ENCODE data around the gene UVSSA. TPM values are rescaled to one million over a fixed set of nuclear protein-coding genes. Genes with fewer than 3 reads are reported as not detected.

UVSSA gene
- total and polyA plus RNA-seq, 9 donors, result 3.8 to 24.7 (median 15.6) TPM

- TF ChIP-seq, protein P1, sequence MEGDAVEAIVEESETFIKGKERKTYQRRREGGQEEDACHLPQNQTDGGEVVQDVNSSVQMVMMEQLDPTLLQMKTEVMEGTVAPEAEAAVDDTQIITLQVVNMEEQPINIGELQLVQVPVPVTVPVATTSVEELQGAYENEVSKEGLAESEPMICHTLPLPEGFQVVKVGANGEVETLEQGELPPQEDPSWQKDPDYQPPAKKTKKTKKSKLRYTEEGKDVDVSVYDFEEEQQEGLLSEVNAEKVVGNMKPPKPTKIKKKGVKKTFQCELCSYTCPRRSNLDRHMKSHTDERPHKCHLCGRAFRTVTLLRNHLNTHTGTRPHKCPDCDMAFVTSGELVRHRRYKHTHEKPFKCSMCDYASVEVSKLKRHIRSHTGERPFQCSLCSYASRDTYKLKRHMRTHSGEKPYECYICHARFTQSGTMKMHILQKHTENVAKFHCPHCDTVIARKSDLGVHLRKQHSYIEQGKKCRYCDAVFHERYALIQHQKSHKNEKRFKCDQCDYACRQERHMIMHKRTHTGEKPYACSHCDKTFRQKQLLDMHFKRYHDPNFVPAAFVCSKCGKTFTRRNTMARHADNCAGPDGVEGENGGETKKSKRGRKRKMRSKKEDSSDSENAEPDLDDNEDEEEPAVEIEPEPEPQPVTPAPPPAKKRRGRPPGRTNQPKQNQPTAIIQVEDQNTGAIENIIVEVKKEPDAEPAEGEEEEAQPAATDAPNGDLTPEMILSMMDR (IDR thresholded peaks at IDR 0.05), result peak; percentile 90 to 93 (median 92)
- no peak for TF ChIP-seq POLR2A (IDR thresholded peaks at IDR 0.05)
- no peaks in the 10 kb centered on the region for H3K27me3 ChIP-seq
- intact Hi-C loops (cut with DNase I), result loop anchor here (2.0 to 10.0 kb wide), 6 partner anchors 185 to 345 kb away; no protein-coding TSS in a partner anchor
- no peaks in the 10 kb centered on the region for H3K36me3 ChIP-seq
- H3K27ac ChIP-seq, result no peak overlapping the region
- WGBS, 3 donors, result 28 to 37% (median 30%) methylated on average over 23 to 24 of the region's 24 CpGs
- DNase-seq, result peak; percentile 80 to 91 (median 88)
- no peaks in the 10 kb centered on the region for H3K9me3 ChIP-seq
- H3K4me3 ChIP-seq, result no peak overlapping the region
- no peaks in the 10 kb centered on the region for H3K4me1 ChIP-seq (ENCODE audit: insufficient read depth)
Observed at GRCh38 chr4:1351854-1352566, 5.0 kb downstream of the UVSSA start.

- intact Hi-C loops (cut with DNase I), result loop anchor here (2.0 to 10.0 kb wide), 6 partner anchors 185 to 345 kb away; no protein-coding TSS in a partner anchor
- H3K27ac ChIP-seq, result no peak overlapping the region
- no peaks in the 10 kb centered on the region for H3K9me3 ChIP-seq
- no peak for DNase-seq
- no peaks in the 10 kb centered on the region for H3K27me3 ChIP-seq
- H3K4me3 ChIP-seq, result no peak overlapping the region
- 85 to 90% (median 89%) methylated on average over 12 of the region's 12 CpGs for WGBS, 3 donors
- H3K36me3 ChIP-seq, result no peaks in the 10 kb centered on the region
- H3K4me1 ChIP-seq (ENCODE audit: insufficient read depth), result no peaks in the 10 kb centered on the region
- TF ChIP-seq, protein P1 (IDR thresholded peaks at IDR 0.05), result no peak
- TF ChIP-seq POLR2A (IDR thresholded peaks at IDR 0.05) (no peak), EP300 (IDR thresholded peaks at IDR 0.05) (no peak)
Observed at GRCh38 chr4:1352567-1352900, 5.5 kb downstream of the UVSSA start.

DNA sequence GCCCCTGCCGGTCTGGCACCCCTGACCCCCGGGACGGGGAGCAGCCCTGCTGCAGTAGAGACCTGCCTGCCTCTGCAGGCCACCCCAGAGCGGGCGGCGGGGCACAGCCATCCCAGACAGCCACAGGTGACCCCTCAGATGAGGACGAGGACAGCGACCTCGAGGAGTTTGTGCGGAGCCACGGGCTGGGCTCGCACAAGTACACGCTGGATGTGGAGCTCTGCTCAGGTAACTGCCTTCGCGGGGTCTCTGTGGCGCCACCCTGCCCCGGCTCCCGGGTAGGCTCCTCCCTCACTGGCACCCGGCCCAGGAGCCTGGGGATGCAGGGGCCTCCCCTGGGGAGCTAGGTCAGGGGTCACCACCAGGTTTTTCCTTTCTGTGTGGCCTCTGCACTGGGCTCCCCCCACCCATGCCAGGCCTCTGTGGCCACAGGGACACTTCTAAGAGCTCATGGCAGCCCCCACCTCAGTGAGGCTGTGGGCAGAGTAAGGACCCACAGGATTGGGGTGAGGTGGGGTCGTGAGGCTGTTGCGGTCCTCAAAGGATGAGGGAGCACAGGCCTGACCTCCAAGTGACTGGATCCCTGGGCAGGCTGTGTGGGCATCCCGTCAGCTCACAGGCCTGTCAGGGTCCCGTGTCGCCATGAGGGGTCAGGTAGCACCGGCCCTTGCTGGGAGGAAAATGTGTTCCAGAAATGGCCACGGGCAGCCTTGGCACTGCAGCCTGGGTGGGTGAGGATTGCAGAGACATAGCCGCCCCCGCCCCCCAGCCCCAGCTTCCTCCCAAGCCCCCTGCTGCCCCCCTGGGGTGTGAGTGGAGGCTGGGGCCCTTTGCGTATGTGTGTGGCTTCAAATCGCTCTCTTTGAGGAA is 6.4 kb downstream of the UVSSA start:
- DNase-seq, result no peak
- Histone ChIP-seq H3K4me1 (ENCODE audit: insufficient read depth) (no peaks in the 10 kb centered on the region), H3K27me3 (no peaks in the 10 kb centered on the region), H3K27ac (no peak overlapping the region), H3K36me3 (no peaks in the 10 kb centered on the region), H3K4me3 (no peak overlapping the region), H3K9me3 (no peaks in the 10 kb centered on the region)
- WGBS, 3 donors, result 84 to 90% (median 85%) methylated on average over 29 to 30 of the region's 30 CpGs
- intact Hi-C loops (cut with DNase I), result loop anchor here (2.0 to 10.0 kb wide), 6 partner anchors 186 to 346 kb away; no protein-coding TSS in a partner anchor
- TF ChIP-seq EP300 (IDR thresholded peaks at IDR 0.05), result no peak
- TF ChIP-seq POLR2A (IDR thresholded peaks at IDR 0.05), result no peak
- TF ChIP-seq, protein P1 (IDR thresholded peaks at IDR 0.05), result no peak

GRCh38 chr4:1354136-1354982 is 7.4 kb downstream of the UVSSA start:
- intact Hi-C loops (cut with DNase I), result loop anchor here (5.0 to 10.0 kb wide), 5 partner anchors 187 to 347 kb away; no protein-coding TSS in a partner anchor
- no peak for DNase-seq
- H3K36me3 ChIP-seq, result no peaks in the 10 kb centered on the region
- no peak overlapping the region for H3K4me3 ChIP-seq
- H3K27me3 ChIP-seq, result no peaks in the 10 kb centered on the region
- H3K27ac ChIP-seq, result no peak overlapping the region
- WGBS, 3 donors, result 69 to 76% (median 69%) methylated on average over 36 of the region's 36 CpGs
- no peaks in the 10 kb centered on the region for H3K4me1 ChIP-seq (ENCODE audit: insufficient read depth)
- no peak for TF ChIP-seq EP300 (IDR thresholded peaks at IDR 0.05)
- TF ChIP-seq POLR2A (IDR thresholded peaks at IDR 0.05), result no peak
- TF ChIP-seq, protein P1 (IDR thresholded peaks at IDR 0.05), result no peak
- H3K9me3 ChIP-seq, result no peaks in the 10 kb centered on the region

All from ovary (tissue), 9 donors.